ENCODE data around the gene SLC35F3.
"Not testable (repeated sequence)": the region's sequence is repeated elsewhere in the genome, so short reads cannot be mapped to it uniquely, and the experiment has no call there.

SLC35F3 gene

DNA sequence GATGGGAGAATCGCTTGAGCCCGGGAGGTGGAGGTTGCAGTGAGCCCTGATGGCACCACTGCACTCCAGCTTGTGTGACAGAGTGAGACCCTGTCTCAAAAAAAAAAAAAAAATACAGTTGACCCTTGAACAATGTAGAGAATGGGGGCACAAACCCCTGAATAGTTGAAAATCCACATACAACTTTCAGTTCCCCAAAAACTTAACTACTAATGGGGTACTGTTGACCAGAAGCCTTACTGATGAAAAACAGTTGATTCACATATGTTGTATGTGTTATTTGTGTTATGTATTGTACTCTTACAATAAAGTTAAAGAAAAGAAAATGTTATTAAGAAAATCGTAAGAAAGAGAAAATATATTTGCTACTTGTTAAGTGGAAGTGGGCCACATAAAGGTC is 417.6 kb downstream of the SLC35F3 start:
- DNase-seq (ENCODE audit: low spot score): no peak

DNA sequence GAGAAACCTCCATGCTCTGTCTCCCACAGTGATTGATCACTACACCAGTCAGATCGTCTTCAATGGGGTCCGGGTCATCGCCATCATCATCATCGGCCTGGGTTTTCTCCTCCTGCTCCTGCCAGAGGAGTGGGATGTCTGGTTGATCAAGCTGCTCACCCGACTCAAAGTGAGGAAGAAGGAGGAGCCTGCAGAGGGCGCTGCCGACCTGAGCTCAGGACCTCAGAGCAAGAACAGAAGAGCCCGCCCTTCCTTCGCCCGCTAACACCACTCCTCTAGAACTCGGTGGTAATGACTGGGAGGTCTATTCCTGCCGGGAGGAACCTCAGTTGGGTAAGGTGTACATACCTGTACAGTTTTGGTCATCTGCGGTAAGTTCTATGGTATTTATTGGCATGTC is 418.5 kb downstream of the SLC35F3 start:
- DNase-seq (ENCODE audit: low spot score): peak; percentile 75

DNA sequence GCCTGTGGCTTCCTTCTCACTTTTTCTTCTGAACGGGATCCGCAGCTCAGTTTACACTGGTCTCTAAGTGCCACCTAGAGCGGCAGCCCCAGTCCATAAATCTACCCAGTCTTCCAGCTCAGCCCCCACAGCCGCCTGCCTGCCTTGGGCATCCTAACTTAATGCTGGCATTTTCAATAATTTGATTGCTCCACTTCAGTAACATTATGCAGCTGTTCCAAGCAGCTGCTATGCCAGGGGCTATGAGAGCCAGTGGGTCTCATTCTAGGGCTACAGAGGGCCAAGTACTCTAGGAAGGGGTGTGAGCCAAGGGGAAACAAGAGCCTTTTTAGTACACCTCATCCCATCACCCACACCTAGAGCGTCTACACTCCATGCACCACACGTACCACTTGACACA is 420.3 kb downstream of the SLC35F3 start:
- DNase-seq (ENCODE audit: low spot score): no peak

DNA sequence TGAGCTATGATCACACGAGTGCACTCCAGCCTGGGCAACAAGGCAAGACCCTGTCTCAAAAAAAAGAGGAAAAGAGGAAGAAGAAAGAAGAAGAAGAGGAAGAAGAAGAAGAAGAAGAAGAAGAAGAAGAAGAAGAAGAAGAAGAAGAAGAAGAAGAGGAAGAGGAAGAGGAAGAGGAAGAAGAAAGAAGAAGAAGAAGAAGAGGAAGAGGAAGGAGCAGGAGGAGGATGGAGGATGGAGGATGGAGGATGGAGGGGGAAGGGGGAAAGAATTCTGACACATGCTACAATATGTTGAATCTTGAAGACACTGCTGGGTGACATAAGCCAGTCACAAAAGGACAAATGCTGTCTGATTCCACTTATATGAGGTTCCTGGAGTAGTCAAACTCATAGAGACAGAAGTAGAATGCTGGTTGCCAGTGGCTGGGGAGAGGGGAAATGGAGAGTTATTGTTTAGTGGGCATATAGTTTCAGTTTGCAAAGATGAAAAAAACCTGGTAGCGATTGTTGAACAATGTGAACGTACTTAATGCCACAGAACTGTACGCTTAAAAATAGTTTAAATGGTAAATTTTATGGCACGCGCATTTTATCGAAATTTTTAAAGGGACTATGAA is 421.5 kb downstream of the SLC35F3 start:
- no peak for DNase-seq (ENCODE audit: low spot score)

DNA sequence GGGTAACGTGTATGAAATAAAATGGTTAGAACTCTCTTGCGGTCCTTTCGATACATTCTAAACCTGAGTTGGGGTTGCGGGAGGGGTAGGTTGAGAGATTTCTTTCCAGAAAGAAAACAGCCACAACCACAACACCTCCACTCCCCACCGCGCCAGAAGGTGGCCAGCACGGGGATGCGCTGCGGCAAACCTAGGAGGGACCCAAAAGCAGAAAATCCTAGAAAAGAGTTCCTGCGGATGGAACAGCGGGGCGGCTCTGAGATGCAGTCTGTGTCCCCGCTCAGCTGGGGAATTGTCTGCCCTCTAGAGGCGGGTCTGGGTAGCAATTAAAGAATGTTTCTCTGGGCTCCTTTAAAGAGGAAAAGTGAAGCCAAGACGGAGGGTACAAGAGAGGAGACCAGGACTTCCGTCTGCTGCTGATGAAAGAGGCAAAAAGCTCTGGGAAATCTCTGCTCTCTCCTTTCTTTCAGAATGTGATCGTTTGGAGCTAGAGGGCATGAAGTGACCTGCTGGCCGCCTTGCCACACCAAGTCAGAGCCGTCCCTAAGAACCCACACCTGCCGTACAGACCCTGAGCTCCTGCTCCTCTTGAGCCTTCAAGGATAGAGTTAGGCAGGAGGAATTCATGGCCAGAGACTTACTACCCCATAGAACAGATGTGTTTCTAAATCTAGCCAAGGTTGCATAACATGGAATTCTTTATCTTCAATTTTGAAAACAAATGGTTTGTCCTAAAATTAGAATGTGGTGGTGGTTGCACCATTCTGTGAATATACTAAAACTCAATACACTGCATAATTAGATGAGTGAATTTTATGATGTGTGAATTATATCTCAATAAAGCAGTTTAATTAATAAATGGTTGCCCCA is 422.3 kb downstream of the SLC35F3 start:
- DNase-seq (ENCODE audit: low spot score): peak; percentile 74

DNA sequence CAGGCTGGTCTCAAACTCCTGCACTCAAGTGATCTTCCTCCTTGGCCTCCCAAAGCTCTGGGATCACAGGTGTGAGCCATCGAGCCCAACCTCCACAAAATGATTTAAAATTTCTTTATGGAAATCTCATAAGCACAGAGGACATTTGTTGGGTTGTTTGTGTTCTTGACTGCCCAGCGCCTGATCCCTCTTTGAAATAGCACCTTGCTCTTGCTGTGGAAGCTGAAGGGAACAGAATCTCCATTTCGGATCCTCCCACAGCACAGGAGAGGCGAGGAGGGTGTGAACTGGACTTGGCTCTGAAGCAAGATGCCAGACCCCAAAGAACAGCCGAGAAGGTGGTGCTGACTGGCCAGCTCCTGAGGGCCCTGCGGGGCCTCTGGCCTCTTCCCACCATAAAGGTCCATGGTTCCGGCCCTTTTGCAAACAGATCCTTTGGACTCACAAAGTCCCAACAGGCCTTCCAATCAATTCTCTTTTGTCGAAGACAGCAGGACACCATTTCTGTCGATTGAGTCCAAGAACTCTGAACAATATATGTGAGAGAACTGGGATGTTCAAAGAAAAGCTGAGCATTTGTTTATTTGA is 423.2 kb downstream of the SLC35F3 start:
- no peak for DNase-seq (ENCODE audit: low spot score)

DNA sequence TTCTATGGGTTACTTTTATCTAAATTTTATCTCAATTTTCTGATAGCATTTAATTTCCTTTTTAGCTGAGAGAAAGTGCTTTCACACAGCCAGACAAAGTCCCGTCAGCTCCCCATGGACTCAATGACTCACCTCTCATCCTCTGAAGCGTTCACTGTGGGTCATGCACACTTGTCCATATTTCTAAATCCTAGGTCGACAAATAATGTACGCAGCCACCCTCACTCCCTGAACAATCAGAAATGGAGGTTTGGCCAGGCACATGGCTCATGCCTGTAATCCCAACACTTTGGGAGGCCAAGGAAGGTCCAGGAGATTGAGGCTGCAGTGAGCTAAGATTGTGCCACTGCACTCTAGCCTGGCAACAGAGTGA is 426.4 kb downstream of the SLC35F3 start:
- no peak for DNase-seq (ENCODE audit: low spot score)

DNA sequence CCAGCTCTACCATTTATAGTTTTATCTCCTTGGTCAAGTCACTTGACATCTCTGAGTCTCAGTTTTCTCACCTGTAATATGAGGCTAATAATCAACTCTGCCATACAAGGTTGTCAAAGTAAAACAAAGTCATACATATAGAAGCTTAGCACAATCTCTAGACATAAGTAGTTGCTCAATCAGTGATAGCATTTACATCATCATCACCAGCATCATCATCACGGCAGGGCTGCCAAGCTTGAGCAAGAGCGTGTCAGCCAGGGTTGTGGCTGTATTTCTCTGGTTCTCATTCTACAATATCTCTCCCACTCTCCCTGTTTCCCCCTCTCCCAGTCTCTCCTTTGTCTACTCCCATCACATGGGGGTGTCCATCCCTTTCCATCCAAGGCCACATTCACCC is 427.0 kb downstream of the SLC35F3 start:
- DNase-seq (ENCODE audit: low spot score): no peak

DNA sequence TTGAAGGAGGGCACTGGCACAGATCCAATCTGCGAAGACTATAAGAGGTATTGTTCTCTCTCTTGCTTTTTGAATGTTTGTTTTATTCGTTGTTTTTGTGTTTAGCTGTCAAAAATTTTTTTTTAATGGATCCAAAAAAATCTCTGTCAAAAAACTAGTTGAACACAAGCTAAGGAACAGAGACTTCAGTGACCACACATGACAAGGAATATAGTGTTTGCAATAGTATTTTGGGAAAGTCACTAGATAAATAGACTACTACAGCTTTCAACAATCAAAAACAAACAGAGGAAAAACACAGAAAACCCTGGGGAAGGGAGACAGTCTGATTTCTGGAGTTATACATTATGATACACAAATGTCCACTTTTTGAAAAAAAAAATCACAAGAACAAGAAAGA is 431.9 kb downstream of the SLC35F3 start:
- DNase-seq (ENCODE audit: low spot score): no peak

DNA sequence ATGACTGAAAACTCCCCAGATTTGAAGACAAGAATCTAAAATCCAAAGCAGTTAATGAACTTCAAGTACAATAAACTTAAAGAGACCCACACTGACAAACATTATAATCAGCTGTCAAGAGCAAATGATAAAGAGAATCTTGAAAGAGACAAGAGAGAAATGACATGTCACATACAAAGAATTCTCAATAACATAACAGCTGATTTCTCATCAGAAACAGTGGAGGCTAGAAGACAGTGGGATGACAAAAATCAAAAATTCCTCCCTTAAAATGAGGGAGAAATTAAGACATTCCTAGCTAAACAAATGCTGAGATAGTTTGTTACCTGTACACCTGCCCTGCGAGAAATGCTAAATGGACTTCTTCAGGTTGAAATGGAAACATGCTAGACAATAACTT is 432.8 kb downstream of the SLC35F3 start:
- no peak for DNase-seq (ENCODE audit: low spot score)

DNA sequence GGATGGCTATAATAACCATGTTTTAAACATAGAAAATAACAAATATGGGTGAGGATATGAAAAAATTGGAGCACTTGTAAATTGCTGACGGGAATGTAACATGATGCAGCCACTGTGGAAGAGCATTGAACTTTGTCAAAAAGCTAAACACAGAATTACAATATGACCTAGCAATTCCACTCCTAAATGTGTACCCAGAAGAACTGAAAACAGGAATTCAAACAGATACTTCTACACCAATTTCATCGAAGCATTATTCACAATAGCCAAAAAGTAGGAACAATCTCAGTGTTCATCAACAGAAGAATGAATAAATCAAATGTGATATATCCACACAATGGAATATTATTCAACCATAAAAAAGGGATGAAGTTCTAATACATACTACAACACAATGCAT is 436.1 kb downstream of the SLC35F3 start:
- no peak for DNase-seq (ENCODE audit: low spot score)

DNA sequence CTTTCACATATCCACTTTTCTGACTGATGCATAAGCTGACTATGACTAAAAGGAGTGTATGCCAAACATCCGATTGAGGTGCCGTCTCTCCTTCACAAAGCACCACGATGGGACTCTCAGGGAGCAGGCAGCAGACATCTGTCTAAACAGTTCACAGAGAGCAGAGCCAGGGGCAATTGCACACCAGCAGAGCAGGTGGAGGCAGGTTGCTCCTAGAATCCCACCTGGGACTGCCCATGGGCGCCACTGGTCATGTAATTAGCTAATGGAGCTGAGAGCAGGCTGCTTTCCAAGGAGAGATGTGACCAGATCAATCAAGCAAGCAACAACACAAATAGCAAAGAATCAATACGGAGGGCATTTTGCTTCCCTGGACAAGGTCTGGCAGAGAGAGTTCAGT is 438.3 kb downstream of the SLC35F3 start:
- no peak for DNase-seq (ENCODE audit: low spot score)

DNA sequence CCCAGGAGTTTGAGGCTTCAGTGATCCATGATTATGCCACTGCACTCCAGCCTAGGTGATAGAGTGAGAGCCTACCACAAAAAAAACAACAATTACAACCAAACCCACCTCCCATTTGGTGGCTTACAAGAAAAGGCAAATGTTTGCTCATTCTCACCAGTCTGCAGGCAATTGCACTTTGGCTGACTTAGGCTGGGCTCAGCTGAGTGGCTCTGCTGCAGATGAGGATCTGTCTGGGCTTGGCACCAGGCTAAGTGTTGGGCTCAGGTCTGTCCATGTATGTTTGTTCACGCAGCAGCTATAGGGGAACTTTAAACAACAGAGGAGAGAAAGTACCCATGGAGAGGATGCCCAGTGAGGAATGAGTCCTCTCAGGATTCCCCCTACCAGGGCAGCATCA is 440.8 kb downstream of the SLC35F3 start:
- DNase-seq (ENCODE audit: low spot score): no peak

DNA sequence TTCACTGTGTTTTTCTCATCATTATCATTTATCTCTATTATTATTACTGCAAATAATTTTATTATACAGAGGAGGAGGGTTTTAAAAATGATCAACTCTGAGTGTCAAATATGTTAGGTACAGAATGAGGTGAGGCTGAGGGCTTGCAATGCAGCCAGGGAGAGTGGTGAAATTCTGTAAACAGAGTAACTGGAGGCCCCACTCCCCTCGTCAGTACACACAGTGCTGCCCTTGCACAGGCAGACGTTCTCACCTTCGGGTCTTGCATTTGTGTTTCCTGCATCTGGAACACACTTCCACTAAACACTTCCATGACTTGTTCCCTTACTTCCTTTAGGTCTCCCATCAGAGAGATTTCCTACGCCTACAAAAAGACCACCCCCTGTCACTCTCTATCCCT is 444.5 kb downstream of the SLC35F3 start:
- DNase-seq (ENCODE audit: low spot score): no peak

DNA sequence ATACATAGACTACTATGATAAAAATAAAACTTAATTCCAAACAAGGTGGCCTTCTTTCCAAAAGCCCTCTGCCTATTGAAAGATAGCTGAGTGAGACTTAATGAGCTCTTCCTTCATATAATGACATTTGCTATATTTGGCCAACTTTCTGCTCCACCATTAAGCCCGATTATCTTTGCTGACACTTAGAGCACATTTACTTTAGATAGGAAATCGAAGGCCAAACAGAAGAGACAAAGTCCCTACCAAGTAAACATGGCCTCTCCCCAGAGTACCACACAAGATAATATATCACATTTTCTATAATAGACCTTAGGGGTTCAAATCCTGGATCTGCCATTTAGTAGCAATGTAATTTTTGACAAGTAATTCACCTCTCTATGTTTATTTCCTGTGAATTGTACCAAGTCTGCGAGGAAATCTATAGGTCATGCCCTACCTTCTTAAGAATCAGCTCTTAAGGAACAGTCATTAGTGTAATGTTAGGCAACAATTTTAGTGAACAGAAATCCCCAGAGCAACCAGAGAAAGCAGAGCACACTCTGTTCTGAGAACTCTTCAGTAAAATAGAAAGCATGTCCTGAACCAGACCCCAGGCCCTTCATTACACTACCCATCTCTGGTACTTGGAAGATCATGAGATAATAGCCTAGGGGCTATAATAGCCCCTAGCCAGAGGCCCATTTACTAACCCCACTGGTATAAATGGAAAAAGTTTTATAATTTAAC is 451.5 kb downstream of the SLC35F3 start:
- DNase-seq (ENCODE audit: low spot score): no peak

DNA sequence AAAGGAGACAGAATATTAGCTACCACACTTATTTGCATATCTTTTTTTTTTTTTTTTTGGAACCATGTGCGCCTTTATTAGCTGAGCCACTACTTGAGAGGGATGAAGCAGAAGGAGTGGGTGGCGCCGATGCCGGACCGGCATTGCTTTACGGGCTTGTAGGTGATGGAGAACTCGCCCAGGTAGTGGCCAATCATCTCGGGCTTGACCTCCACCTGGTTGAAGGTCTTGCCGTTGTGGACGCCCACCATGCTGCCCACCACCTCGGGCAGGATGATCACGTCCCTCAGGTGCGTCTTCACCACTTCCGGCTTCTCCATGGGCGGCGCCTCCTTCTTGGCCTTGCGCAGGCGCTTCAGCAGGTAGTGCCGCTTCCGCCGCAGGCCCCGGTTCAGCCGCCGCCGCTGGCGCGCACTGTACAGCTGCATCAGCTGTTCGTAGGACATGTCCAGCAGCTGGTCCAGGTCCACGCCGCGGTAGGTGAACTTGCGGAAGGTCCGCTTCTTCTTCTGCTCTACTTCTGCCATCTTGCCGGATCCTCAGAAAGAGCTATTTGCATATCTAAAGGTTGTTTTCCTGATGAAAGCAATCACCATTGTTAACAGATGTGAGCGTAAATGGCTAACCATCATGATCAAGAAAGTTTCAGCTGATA is 452.3 kb downstream of the SLC35F3 start:
- not testable (repeated sequence) for DNase-seq (ENCODE audit: low spot score)

DNA sequence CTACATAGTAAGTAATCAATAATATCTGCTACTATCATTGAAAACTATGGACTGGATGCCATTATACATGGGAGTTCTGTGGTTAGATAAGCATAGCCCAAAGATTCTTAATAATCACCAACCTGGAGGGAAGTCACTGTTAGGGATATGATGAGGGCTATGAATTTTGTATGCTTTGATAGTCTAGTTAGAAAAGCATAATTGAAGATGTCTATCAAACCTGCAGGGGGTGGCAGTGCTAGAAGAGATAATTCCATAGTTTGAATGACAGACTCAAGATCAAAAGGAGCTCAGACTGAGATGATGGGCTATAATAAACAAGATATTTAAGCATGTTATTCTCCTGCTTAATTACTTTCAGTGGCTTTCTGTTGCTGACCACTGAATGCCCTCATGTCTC is 453.4 kb downstream of the SLC35F3 start:
- no peak for DNase-seq (ENCODE audit: low spot score)

DNA sequence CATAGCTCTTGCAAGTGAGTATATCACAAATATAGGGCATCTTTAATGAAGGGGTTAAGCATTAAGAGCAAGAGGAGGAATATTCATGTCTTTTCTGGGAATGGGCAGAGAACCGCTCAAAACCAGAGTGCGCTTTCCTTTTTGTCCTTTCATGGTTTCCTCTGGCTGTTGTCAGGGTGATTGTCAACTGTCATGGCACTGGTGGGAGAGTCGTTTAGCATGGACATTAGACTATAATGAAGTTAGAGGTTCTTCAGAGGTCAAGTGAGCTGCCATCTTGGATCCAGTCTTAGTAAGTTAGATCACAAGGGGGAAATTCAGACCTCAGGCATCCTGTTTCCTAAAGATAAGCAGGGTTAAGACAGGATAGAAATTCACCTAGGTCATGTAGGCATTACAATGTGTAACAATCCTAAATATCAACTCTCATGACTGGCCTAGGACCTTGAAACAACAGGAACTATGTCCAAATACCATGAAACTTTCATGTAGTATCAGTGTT is 456.7 kb downstream of the SLC35F3 start:
- no peak for DNase-seq (ENCODE audit: low spot score)

DNA sequence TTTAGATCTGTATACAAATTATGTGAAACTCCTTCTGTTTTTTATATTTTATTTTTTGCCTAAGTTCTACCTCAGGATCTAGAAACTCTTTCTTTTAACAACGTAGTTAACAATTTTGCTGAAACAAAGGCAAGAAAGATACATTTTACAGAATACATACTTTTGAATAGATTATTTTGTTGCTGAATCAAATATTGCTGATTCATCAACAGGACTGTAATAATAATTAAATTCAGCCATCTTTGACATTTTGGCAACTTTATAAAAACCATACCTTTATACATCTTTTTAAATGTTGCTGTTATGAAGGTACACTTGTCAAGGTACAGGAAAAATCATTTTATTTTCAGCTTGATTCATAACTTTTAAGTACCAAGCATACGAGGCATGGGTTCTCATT is 458.1 kb downstream of the SLC35F3 start:
- DNase-seq (ENCODE audit: low spot score): no peak

DNA sequence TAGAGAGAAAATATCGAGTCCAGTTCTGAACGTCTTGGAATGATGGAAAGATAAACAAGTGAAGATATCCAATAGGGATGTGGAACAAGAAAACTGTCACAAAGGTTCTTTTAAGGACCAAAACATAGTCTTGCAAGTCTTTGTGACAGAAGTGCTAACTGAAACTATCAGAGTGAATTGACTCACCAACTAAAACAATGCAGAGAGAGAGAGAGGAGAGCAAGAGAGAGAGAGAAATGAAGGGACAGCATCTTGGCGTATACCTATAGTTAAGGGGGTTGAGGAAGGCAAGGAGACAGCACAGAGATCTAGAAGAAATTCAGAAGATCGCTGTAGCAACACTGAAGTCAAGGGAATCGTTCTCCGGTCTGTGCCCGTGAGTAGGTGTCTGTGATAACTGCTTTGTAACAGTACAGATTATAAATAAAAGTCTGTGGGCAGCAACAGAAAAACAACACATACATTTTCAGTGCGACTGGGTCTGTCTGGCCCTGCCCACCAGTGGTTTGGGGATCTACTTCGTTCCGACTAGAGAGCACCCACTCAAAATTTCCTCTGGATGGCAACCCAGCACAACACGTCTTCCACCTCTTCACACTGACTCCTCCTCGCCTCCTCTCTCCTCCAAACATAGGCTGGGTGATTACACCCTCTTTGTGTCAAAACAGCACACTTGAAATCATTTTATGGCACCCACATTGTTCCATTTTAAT is 464.0 kb downstream of the SLC35F3 start:
- no peak for DNase-seq (ENCODE audit: low spot score)

DNA sequence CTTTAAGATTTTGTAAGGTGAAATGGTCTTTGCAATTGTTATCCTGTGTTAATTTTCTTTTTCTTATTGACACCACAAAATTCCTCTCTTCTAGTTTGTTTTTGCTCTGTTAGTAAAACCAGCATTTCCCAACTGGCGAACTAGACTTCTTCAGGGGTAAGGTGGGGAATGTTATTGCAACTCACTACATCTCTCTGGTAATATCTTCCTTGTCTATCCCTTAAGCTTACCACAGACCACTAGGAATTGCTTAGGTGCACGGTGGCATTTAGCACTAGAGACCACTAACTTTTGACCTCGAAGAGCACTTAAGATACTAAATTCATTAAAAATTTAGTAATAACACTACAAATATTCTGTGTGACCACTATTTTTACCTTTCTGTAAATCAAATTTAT is 464.6 kb downstream of the SLC35F3 start:
- DNase-seq (ENCODE audit: low spot score): no peak

Measured in ecto neural progenitor cell (in vitro differentiated cells).